GM23338 (cell line): ENCODE data around the gene EHD4. TPM values are rescaled to one million over a fixed set of nuclear protein-coding genes. Genes with fewer than 3 reads are reported as not detected.

Experiments used
- ATAC-seq: fragments of 200-7000 bp; cut with Tn5 transposase; 3 replicates; pipeline ENCODE4 v1.9.1; 2020
- DNase-seq: peaks from one replicate; pipeline ENCODE4 v3.0.0-alpha.2; 2015; ENCODE audit warnings: low spot score
- H2AFZ ChIP-seq: fragments of 200-600 bp; sonication (generic); 2 replicates; pipeline ENCODE4 v1.8.0; 2016; ENCODE audit warnings: antibody characterized with exemption, mild to moderate bottlenecking, moderate library complexity
- H3F3A ChIP-seq: fragments of 200-600 bp; sonication (generic); replicated peaks from 2 replicates; pipeline ENCODE4 v1.8.0; 2017; ENCODE audit warnings: antibody characterized with exemption, mixed run types, low read depth
- H3K27ac ChIP-seq: fragments of 200-600 bp; sonication (generic); 2 replicates; pipeline ENCODE4 v1.6.1; 2016; ENCODE audit warnings: low read depth
- H3K27me3 ChIP-seq: fragments of 200-600 bp; sonication (generic); 2 replicates; pipeline ENCODE4 v1.8.0; 2016; ENCODE audit warnings: mild to moderate bottlenecking, mixed run types, moderate library complexity; ENCODE audit not compliant: insufficient read depth
- H3K36me3 ChIP-seq: fragments of 200-600 bp; sonication (generic); 2 replicates; pipeline ENCODE4 v1.8.0; 2016; ENCODE audit warnings: mild to moderate bottlenecking; ENCODE audit not compliant: insufficient read depth
- H3K4me1 ChIP-seq: fragments of 200-600 bp; sonication (generic); 2 replicates; pipeline ENCODE4 v1.8.0; 2016; ENCODE audit warnings: mild to moderate bottlenecking, moderate library complexity; ENCODE audit not compliant: insufficient read depth
- H3K4me2 ChIP-seq: fragments of 200-600 bp; sonication (generic); 2 replicates; pipeline ENCODE4 v1.7.1; 2017; ENCODE audit warnings: mixed run types
- H3K4me3 ChIP-seq: fragments of 200-600 bp; sonication (generic); 2 replicates; pipeline ENCODE4 v1.6.1; 2016; ENCODE audit warnings: mixed run types
- H3K79me2 ChIP-seq: fragments of 200-600 bp; sonication (generic); replicated peaks from 2 replicates; pipeline ENCODE4 v1.8.0; 2017; ENCODE audit warnings: mild to moderate bottlenecking; ENCODE audit not compliant: insufficient read depth
- H3K9me2 ChIP-seq: fragments of 200-600 bp; sonication (generic); 2 replicates; pipeline ENCODE4 v1.8.0; 2017; ENCODE audit not compliant: insufficient read depth
- H4K20me1 ChIP-seq: fragments of 200-600 bp; sonication (generic); replicated peaks from 2 replicates; pipeline ENCODE4 v1.8.0; 2017; ENCODE audit warnings: mild to moderate bottlenecking; ENCODE audit not compliant: insufficient read depth
- H3K27ac Mint-ChIP-seq: 2 replicates; pipeline ENCODE4 v1.8.0; 2020; ENCODE audit warnings: inconsistent platforms, mild to moderate bottlenecking, moderate library complexity, mixed read lengths
- H3K27me3 Mint-ChIP-seq: 3 replicates; pipeline ENCODE4 v1.8.0; 2022; ENCODE audit warnings: low read depth, mild to moderate bottlenecking, moderate library complexity, mixed read lengths, inconsistent platforms; ENCODE audit not compliant: insufficient read depth, poor library complexity
- H3K36me3 Mint-ChIP-seq: 3 replicates; pipeline ENCODE4 v1.8.0; 2021; ENCODE audit warnings: low read depth, mild to moderate bottlenecking, inconsistent platforms, moderate library complexity, mixed read lengths
- H3K4me1 Mint-ChIP-seq: 3 replicates; pipeline ENCODE4 v1.8.0; 2020; ENCODE audit warnings: mild to moderate bottlenecking, inconsistent platforms, mixed read lengths
- H3K4me3 Mint-ChIP-seq: 3 replicates; pipeline ENCODE4 v1.8.0; 2021; ENCODE audit warnings: moderate library complexity, mild to moderate bottlenecking, inconsistent platforms, mixed read lengths
- H3K9me3 Mint-ChIP-seq: 3 replicates; pipeline ENCODE4 v1.8.0; 2020; ENCODE audit warnings: moderate library complexity, mild to moderate bottlenecking, inconsistent platforms, mixed read lengths
- CREB1 ChIP-seq: fragments of 250-450 bp; sonication (Bioruptor Pico); IDR thresholded peaks from 2 replicates; pipeline ENCODE4 v1.5.0; 2020; ENCODE audit warnings: low read depth, mild to moderate bottlenecking, moderate library complexity
- ETS1 ChIP-seq: IDR thresholded peaks from 2 replicates; pipeline ENCODE4 v1.6.1; 2016; ENCODE audit warnings: antibody characterized with exemption
- EZH2 ChIP-seq: fragments of 200-600 bp; sonication (generic); IDR thresholded peaks from one replicate; pipeline ENCODE4 v1.8.0; 2017; ENCODE audit warnings: antibody characterized with exemption, mild to moderate bottlenecking, low read depth; ENCODE audit not compliant: unreplicated experiment
- EZH2phosphoT487 ChIP-seq: fragments of 200-600 bp; sonication (generic); IDR thresholded peaks from one replicate; pipeline ENCODE4 v1.8.1; 2018; ENCODE audit warnings: antibody characterized with exemption; ENCODE audit not compliant: unreplicated experiment
- JUNB ChIP-seq: IDR thresholded peaks from one replicate; pipeline ENCODE4 v1.6.1; 2016; ENCODE audit warnings: antibody characterized with exemption; ENCODE audit not compliant: unreplicated experiment
- NANOG ChIP-seq: IDR thresholded peaks from 2 replicates; pipeline ENCODE4 v1.6.1; 2016; ENCODE audit warnings: antibody characterized with exemption, borderline replicate concordance
- POLR2AphosphoS5 ChIP-seq: IDR thresholded peaks from 2 replicates; pipeline ENCODE4 v1.6.1; 2016; ENCODE audit warnings: antibody characterized with exemption, low read depth
- STAT1 ChIP-seq: IDR thresholded peaks from one replicate; pipeline ENCODE4 v1.6.1; 2016; ENCODE audit warnings: antibody characterized with exemption; ENCODE audit not compliant: unreplicated experiment
- ZNF114 ChIP-seq: fragments of 250-450 bp; sonication (Bioruptor Pico); IDR thresholded peaks from 2 replicates; pipeline ENCODE4 v1.5.0; 2020; ENCODE audit warnings: mild to moderate bottlenecking, moderate library complexity
- ZNF331 ChIP-seq: fragments of 250-450 bp; sonication (Bioruptor Pico); IDR thresholded peaks from 2 replicates; pipeline ENCODE4 v1.5.0; 2020; ENCODE audit warnings: low read depth, mild to moderate bottlenecking, moderate library complexity
- ZNF462 ChIP-seq: fragments of 250-450 bp; sonication (Bioruptor Pico); IDR thresholded peaks from 2 replicates; pipeline ENCODE4 v1.5.0; 2020; ENCODE audit warnings: mild to moderate bottlenecking, moderate library complexity
- polyA plus RNA-seq: library from polyadenylated mRNA; unstranded; fragments of >200 nt; fragmentation: Nextera tagmentation; extraction: Ambion mirVana; gene quantifications from 2 replicates; pipeline ENCODE4 v1.2.1, GENCODE V29; 2016
- total RNA-seq: library from RNA; depleted of rRNA; stranded (reverse); fragments of >200 nt; shearing (Covaris generic); gene quantifications from 2 replicates; pipeline ENCODE4 v1.2.3, GENCODE V29; 2014
- TF ChIP-seq, protein P1 (sequence below): IDR thresholded peaks from one replicate; pipeline ENCODE4 v1.6.1; 2018; ENCODE audit warnings: antibody characterized with exemption; ENCODE audit not compliant: unreplicated experiment
- TF ChIP-seq, protein P2 (sequence below), 2 experiments: fragments of 200-600 bp in 1 of 2; sonication (generic) in 1 of 2; conservative IDR thresholded peaks; 2 replicates each; pipeline versions ENCODE4 v1.5.1 to v1.6.1; 2016 to 2017; ENCODE audit warnings: antibody characterized with exemption in 2 of 2, low read depth in 2 of 2, mild to moderate bottlenecking in 2 of 2, moderate library complexity in 1 of 2

The EHD4 gene
- total and polyA plus RNA-seq, 2 experiments from 2014 or later = 13.0 to 31.0 TPM

- H3K4me1 ChIP-seq = no peaks in the 10 kb centered on the region
- no peak overlapping the region for H3K4me3 Mint-ChIP-seq
- no peak for TF ChIP-seq EZH2phosphoT487
- no peak for TF ChIP-seq STAT1
- TF ChIP-seq POLR2AphosphoS5 = no peak
- no peak for TF ChIP-seq ZNF462 (CRISPR knock-in tag)
- no peak for TF ChIP-seq ZNF331 (CRISPR knock-in tag)
- TF ChIP-seq JUNB = no peak
- TF ChIP-seq NANOG = no peak
- TF ChIP-seq, protein P1, sequence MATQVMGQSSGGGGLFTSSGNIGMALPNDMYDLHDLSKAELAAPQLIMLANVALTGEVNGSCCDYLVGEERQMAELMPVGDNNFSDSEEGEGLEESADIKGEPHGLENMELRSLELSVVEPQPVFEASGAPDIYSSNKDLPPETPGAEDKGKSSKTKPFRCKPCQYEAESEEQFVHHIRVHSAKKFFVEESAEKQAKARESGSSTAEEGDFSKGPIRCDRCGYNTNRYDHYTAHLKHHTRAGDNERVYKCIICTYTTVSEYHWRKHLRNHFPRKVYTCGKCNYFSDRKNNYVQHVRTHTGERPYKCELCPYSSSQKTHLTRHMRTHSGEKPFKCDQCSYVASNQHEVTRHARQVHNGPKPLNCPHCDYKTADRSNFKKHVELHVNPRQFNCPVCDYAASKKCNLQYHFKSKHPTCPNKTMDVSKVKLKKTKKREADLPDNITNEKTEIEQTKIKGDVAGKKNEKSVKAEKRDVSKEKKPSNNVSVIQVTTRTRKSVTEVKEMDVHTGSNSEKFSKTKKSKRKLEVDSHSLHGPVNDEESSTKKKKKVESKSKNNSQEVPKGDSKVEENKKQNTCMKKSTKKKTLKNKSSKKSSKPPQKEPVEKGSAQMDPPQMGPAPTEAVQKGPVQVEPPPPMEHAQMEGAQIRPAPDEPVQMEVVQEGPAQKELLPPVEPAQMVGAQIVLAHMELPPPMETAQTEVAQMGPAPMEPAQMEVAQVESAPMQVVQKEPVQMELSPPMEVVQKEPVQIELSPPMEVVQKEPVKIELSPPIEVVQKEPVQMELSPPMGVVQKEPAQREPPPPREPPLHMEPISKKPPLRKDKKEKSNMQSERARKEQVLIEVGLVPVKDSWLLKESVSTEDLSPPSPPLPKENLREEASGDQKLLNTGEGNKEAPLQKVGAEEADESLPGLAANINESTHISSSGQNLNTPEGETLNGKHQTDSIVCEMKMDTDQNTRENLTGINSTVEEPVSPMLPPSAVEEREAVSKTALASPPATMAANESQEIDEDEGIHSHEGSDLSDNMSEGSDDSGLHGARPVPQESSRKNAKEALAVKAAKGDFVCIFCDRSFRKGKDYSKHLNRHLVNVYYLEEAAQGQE = no peak
- no peak for TF ChIP-seq CREB1 (CRISPR knock-in tag)
- TF ChIP-seq ZNF114 (CRISPR knock-in tag) = no peak
- TF ChIP-seq EZH2 = no peak
- TF ChIP-seq, protein P2, sequence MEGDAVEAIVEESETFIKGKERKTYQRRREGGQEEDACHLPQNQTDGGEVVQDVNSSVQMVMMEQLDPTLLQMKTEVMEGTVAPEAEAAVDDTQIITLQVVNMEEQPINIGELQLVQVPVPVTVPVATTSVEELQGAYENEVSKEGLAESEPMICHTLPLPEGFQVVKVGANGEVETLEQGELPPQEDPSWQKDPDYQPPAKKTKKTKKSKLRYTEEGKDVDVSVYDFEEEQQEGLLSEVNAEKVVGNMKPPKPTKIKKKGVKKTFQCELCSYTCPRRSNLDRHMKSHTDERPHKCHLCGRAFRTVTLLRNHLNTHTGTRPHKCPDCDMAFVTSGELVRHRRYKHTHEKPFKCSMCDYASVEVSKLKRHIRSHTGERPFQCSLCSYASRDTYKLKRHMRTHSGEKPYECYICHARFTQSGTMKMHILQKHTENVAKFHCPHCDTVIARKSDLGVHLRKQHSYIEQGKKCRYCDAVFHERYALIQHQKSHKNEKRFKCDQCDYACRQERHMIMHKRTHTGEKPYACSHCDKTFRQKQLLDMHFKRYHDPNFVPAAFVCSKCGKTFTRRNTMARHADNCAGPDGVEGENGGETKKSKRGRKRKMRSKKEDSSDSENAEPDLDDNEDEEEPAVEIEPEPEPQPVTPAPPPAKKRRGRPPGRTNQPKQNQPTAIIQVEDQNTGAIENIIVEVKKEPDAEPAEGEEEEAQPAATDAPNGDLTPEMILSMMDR (conservative IDR thresholded peaks at IDR 0.05; ENCODE audit: low read depth in 2 of 2) = no peak
- TF ChIP-seq ETS1 = no peak
- no peak overlapping the region for H3K4me3 ChIP-seq
- no peak overlapping the region for H3K27ac Mint-ChIP-seq
- H3K9me2 ChIP-seq = no peaks in the 10 kb centered on the region
- no peaks in the 10 kb centered on the region; the same call in 2 of the 3 replicates for H3K4me1 Mint-ChIP-seq
- no peaks in the 10 kb centered on the region for H3K27me3 ChIP-seq
- no peaks in the 10 kb centered on the region for H3K9me3 Mint-ChIP-seq
- H3K27ac ChIP-seq = no peak overlapping the region
- H3K36me3 Mint-ChIP-seq = peaks cover 8% of the 10 kb centered on the region; the same call in 2 of the 3 replicates
- no peaks in the 10 kb centered on the region for H3F3A ChIP-seq
- no peak overlapping the region for H2AFZ ChIP-seq
- no peaks in the 10 kb centered on the region; the same call in 1 of the 2 replicates for H3K36me3 ChIP-seq
- no peaks in the 10 kb centered on the region; the same call in 1 of the 2 replicates for H4K20me1 ChIP-seq
- H3K79me2 ChIP-seq = no peaks in the 10 kb centered on the region
- DNase-seq (no peak), ATAC-seq (peak; percentile 9)
- H3K4me2 ChIP-seq = no peak overlapping the region
- peaks cover 12% of the 10 kb centered on the region for H3K27me3 Mint-ChIP-seq
These were observed 78.0 kb downstream of the EHD4 start for GRCh38 chr15:41894251-41894790.
